HEK293 (cell line): ENCODE data around the gene SRP19.

Source experiments
- BCL11A ChIP-seq: fragments of 450-650 bp; formaldehyde crosslinking; IDR thresholded peaks from 2 replicates; pipeline ENCODE4 v1.5.1; 2016; ENCODE audit warnings: low read depth, missing biosample characterization, missing genetic modification characterization
- CTCF ChIP-seq: fragments of 450-650 bp; formaldehyde crosslinking; IDR thresholded peaks from 2 replicates; pipeline ENCODE4 v1.5.1; 2016; ENCODE audit warnings: missing biosample characterization, missing genetic modification characterization
- HOXA7 ChIP-seq: sonication (generic); formaldehyde crosslinking; IDR thresholded peaks from 2 replicates; pipeline ENCODE4 v1.8.1; 2022; ENCODE audit warnings: missing genetic modification reagents, borderline replicate concordance
- MYNN ChIP-seq: fragments of 450-650 bp; formaldehyde crosslinking; IDR thresholded peaks from 2 replicates; pipeline ENCODE4 v1.5.1; 2016; ENCODE audit warnings: missing biosample characterization, missing genetic modification characterization, borderline replicate concordance
- REST ChIP-seq: fragments of 450-650 bp; formaldehyde crosslinking; IDR thresholded peaks from 2 replicates; pipeline ENCODE4 v1.5.1; 2016; ENCODE audit warnings: missing biosample characterization, missing genetic modification characterization
- TRIM28 ChIP-seq: IDR thresholded peaks from 2 replicates; pipeline ENCODE4 v1.6.1; 2011; ENCODE audit warnings: low read length, control low read depth, borderline replicate concordance
- ZBTB1 ChIP-seq: fragments of 450-650 bp; formaldehyde crosslinking; IDR thresholded peaks from 2 replicates; pipeline ENCODE4 v1.5.1; 2016; ENCODE audit warnings: missing biosample characterization, missing genetic modification characterization
- ZNF133 ChIP-seq: fragments of 450-650 bp; formaldehyde crosslinking; IDR thresholded peaks from 2 replicates; pipeline ENCODE4 v1.5.1; 2016; ENCODE audit warnings: missing biosample characterization, missing genetic modification characterization
- ZNF292 ChIP-seq: fragments of 450-650 bp; formaldehyde crosslinking; IDR thresholded peaks from 2 replicates; pipeline ENCODE4 v1.5.1; 2016; ENCODE audit warnings: low read depth, missing biosample characterization, missing genetic modification characterization, borderline replicate concordance
- ZNF426 ChIP-seq: fragments of 450-650 bp; formaldehyde crosslinking; IDR thresholded peaks from 2 replicates; pipeline ENCODE4 v1.5.1; 2017; ENCODE audit warnings: missing biosample characterization, missing genetic modification characterization, mild to moderate bottlenecking, inconsistent platforms, moderate library complexity

GRCh38 chr5:112906637-112907036 is 45.5 kb downstream of the SRP19 start:
- TF ChIP-seq ZNF292 (tag by site-specific recombination) = no peak
- TF ChIP-seq ZNF133 = no peak
- TF ChIP-seq TRIM28 = no peak
- no peak for TF ChIP-seq CTCF (tag by site-specific recombination)
- no peak for TF ChIP-seq ZBTB1 (tag by site-specific recombination)
- no peak for TF ChIP-seq MYNN (tag by site-specific recombination)
- no peak for TF ChIP-seq BCL11A (tag by site-specific recombination)
- TF ChIP-seq REST (tag by site-specific recombination) = no peak
- TF ChIP-seq ZNF426 = no peak
- TF ChIP-seq HOXA7 (CRISPR knock-in tag) = no peak
